Fibroblast of mammary gland (primary cell): ENCODE data around the gene RGMA.
"Not testable (repeated sequence)": the region's sequence is repeated elsewhere in the genome, so short reads cannot be mapped to it uniquely, and the experiment has no call there.

ENCODE experiments used
- DNase-seq: peaks from one replicate; pipeline ENCODE4 v3.0.0-alpha.2; 2010; ENCODE audit warnings: low read depth
- H3K4me3 ChIP-seq: 2 replicates; pipeline ENCODE4 v1.5.1; 2011; ENCODE audit warnings: low read depth, mild to moderate bottlenecking, low read length, moderate library complexity; ENCODE audit not compliant: control insufficient read depth
- TF ChIP-seq, protein P1 (sequence below): conservative IDR thresholded peaks from 2 replicates; pipeline ENCODE4 v1.5.1; 2011; ENCODE audit warnings: low read depth, low read length, inconsistent platforms; ENCODE audit not compliant: control insufficient read depth, insufficient read depth

Gene RGMA

GRCh38 chr15:93036951-93037819, 51.8 kb downstream of the RGMA start:
- TF ChIP-seq, protein P1, sequence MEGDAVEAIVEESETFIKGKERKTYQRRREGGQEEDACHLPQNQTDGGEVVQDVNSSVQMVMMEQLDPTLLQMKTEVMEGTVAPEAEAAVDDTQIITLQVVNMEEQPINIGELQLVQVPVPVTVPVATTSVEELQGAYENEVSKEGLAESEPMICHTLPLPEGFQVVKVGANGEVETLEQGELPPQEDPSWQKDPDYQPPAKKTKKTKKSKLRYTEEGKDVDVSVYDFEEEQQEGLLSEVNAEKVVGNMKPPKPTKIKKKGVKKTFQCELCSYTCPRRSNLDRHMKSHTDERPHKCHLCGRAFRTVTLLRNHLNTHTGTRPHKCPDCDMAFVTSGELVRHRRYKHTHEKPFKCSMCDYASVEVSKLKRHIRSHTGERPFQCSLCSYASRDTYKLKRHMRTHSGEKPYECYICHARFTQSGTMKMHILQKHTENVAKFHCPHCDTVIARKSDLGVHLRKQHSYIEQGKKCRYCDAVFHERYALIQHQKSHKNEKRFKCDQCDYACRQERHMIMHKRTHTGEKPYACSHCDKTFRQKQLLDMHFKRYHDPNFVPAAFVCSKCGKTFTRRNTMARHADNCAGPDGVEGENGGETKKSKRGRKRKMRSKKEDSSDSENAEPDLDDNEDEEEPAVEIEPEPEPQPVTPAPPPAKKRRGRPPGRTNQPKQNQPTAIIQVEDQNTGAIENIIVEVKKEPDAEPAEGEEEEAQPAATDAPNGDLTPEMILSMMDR, result peak; percentile 24
- no peak overlapping the region for H3K4me3 ChIP-seq
- peak; percentile 71 for DNase-seq

DNA sequence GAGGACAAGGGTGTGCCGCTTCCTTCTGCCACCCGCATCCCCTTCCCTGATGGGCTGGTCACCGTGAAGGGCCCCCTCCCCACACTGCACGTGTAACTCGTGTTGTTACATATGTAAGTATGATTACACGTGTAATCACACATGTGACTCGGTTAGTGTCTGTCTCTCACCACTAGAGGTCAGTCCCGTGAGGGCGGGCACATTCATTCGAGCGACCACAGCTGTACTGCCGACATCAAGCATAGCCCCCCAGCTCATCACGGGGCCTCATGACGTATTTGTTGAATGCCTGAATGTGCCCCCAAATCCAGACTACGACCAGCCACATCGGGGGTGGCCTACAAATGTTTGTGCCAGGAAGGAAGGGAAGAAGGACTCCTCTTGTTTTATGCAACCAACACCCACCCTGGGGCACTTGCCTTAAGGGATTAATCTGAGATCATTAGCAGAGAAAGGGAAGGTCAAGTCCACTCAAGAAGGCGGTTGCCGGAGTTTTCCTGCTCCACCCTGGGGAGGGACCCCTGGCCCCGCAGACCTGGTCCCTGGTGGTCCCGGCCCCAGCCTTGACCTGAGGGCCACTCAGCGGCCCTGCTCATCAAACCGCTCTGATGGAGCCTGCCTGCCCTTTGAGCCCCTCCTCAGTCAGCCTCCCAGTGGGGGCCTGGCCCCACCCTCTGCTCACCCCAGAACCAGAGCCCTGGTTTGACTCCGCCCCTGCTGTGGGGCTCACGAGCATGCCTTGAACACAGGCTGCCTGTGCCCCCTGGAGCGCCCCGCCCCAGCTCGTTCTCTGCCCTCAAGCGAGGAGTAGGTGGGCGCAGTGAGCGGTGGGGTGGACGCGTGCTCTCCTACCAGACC, 52.8 kb downstream of the RGMA start:
- no peak overlapping the region for H3K4me3 ChIP-seq
- peak; percentile 34 for DNase-seq
- TF ChIP-seq, protein P1, result peak; percentile 42

- no peak for DNase-seq
- H3K4me3 ChIP-seq, result no peak overlapping the region
- TF ChIP-seq, protein P1, result no peak
Observed at GRCh38 chr15:93035092-93035915, 53.7 kb downstream of the RGMA start.

GRCh38 chr15:93034512-93034911, 54.5 kb downstream of the RGMA start:
- no peak for DNase-seq
- TF ChIP-seq, protein P1, result no peak
- no peak overlapping the region for H3K4me3 ChIP-seq

DNA sequence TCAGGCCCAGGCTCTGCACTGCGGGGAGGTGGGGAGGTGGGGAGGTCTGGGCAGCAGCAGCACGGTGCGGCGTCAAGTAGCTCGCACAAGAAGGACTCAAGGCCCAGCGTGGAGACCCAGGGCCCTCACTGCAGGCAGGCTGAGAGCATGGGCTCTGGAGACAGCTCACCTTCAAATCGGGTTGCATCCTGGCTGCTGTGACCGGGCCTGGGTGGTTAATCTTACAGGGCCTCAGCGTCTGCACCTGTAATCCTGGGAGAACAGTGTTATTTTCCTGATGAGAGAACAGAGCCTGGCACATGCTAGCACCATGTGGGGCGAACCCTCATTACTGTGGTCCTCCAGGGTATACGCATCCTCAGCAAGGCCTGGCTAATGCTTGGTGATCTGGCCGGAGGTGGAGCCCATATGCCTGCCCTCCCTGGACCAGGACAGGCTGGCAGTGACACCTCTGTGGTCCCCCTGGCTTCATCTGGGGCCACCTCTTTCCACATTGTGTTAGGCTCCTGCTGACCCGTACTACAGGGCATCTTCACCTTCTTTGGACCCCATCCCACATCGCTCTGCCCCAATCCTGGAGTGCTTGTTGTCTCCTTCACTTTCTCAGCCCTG, 55.5 kb downstream of the RGMA start:
- no peak overlapping the region for H3K4me3 ChIP-seq
- TF ChIP-seq, protein P1, result no peak
- DNase-seq, result no peak

- not testable (repeated sequence) for DNase-seq
Observed at GRCh38 chr15:93032515-93033206, 56.4 kb downstream of the RGMA start.

DNA sequence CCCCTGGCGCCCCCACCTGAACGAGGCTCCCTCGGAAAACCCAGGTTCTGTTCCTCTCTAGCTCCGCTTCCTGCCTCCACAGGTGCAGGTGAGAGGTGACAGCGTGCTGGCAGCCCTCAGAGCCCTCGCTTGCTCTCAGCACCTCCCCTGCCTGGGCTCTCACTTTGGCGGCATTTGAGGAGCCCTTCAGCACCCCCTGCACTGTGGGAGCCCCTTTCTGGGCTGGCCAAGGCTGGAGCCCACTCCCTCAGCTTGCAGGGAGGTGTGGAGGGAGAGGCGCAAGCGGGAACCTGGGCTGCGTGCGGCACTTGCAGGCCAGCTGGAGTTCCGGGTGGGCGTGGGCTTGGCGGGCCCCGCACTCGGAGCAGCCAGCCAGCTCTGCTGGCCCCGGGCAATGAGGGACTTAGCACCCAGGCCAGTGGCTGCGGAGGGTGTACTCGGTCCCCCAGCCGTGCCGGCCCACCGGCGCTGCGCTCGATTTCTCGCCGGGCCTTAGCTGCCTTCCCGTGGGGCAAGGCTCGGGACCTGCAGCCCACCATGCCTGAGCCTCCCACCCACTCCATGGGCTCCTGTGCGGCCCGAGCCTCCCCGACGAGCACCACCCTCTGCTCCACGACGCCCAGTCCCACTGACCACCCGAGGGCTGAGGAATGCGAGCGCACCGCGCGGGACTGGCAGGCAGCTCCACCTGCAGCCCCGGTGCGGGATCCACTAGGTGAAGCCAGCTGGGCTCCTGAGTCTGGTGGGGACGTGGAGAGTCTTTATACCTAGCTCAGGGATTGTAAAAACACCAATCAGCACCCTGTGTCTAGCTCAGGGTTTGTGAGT, 57.2 kb downstream of the RGMA start:
- not testable (repeated sequence) for H3K4me3 ChIP-seq

More at GRCh38 chr15:93032515-93033206, 56.4 kb downstream of the RGMA start:
- not testable (repeated sequence) for H3K4me3 ChIP-seq

More for the DNA sequence above, 57.2 kb downstream of the RGMA start:
- not testable (repeated sequence) for DNase-seq
